ENCODE results near the gene CWC25. TPM values are rescaled to one million over a fixed set of nuclear protein-coding genes. Genes with fewer than 3 reads are reported as not detected.
"Not testable (repeated sequence)": the region's sequence is repeated elsewhere in the genome, so short reads cannot be mapped to it uniquely, and the experiment has no call there.

CWC25 gene
- total RNA-seq, 1 donor from 2014 or later: 30.4 TPM

DNA sequence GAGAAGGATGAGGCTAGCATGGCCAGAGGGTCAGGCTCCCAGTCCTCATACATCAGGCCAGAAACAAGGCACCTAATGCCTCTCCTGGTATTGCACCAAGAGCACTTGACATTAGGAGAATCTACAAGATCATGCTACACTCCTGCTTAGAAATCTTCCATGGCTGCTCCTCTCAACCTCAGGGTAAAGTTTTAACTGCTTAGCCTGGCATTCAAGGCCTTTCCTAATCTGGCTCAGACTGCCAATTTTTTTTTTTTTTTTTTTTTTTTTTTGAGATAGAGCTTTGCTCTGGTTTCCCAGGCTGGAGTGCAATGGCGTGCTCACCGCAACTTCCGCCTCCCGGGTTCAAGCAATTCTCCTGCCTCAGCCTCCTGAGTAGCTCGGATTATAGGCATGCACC, 34.0 kb downstream of the CWC25 start:
- Mint-ChIP-seq H3K27me3 (ENCODE audit: insufficient read depth) (no peaks in the 10 kb centered on the region), H3K36me3 (ENCODE audit: low read depth) (peaks cover 6% of the 10 kb centered on the region), H3K27ac (no peak overlapping the region), H3K9me3 (no peaks in the 10 kb centered on the region), H3K4me1 (ENCODE audit: low read depth) (peaks cover 12% of the 10 kb centered on the region), H3K4me3 (no peak overlapping the region)
- no peak for DNase-seq (ENCODE audit: low spot score)
- intact Hi-C loops (cut with micrococcal nuclease): no loop called here

DNA sequence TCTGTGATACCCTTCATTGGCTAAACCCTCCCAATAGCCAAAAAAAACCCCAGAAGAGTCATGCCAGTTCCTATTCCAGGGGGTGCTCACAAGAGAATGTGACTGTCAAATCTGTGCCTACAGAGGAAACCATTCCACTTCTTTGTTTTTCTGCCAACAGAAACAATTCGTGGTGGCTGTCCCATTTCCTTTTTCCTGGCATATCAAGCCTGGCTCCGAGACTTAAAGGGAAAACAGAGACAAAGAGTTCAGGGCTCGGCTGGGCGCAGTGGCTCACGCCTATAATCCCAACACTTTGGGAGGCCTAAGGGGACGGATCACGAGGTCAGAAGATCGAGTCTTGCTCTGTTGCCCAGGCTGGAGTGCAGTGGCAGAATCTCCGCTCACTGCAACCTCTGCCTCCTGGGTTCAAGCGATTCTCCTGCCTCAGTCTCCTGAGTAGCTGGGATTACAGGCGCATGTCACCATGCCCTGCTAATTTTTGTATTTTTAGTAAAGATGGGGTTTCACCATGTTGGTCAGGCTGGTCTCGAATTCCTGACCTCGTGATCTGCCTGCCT, 34.9 kb downstream of the CWC25 start:
- H3K27ac Mint-ChIP-seq; H3K9me3 Mint-ChIP-seq; H3K4me3 Mint-ChIP-seq; DNase-seq (ENCODE audit: low spot score); intact Hi-C loops (cut with micrococcal nuclease); H3K27me3 Mint-ChIP-seq (ENCODE audit: insufficient read depth): not testable (repeated sequence)
- Mint-ChIP-seq H3K4me1 (ENCODE audit: low read depth) (peaks cover 11% of the 10 kb centered on the region), H3K36me3 (ENCODE audit: low read depth) (peaks cover 12% of the 10 kb centered on the region)

DNA sequence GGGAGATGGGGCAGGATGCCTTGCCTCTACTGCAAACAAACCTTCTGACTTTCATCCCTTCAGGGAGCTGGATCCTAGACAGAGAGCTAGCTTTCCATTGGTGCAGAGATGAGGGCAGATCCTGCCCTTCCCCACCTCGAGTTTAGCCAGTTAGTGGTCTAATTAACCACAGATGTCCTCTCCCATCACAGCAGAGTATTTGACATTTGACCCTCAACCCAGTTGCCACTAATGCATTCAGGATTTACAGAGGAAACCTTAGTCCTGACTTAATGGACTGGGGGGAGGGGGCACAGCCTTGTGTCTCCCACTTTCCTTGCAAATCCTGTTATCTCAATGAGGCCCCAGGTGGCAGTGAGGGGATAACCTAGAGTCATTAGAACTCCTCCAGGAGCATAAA, 35.9 kb downstream of the CWC25 start:
- H3K9me3 Mint-ChIP-seq: no peaks in the 10 kb centered on the region
- H3K36me3 Mint-ChIP-seq (ENCODE audit: low read depth): peaks cover 18% of the 10 kb centered on the region
- DNase-seq (ENCODE audit: low spot score): no peak
- intact Hi-C loops (cut with micrococcal nuclease): no loop called here
- peaks cover 7% of the 10 kb centered on the region for H3K4me1 Mint-ChIP-seq (ENCODE audit: low read depth)
- H3K27me3 Mint-ChIP-seq (ENCODE audit: insufficient read depth): no peaks in the 10 kb centered on the region
- no peak overlapping the region for H3K27ac Mint-ChIP-seq
- no peak overlapping the region for H3K4me3 Mint-ChIP-seq

DNA sequence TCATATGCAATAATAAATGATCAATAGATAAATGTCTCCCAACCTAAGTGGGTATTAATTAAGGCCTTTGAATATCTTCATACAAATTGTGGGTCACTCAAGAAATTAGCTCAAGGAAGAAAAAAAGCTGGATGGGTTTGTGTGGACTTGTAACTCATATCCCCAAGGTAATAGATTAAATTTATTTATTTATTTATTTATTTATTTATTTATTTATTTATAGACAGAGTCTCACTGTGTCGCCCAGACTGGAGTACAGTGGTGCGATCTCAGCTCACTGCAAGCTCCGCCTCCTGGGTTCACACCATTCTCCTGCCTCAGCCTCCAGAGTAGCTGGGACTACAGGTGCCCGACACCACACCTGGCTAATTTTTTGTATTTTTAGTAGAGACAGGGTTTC, 37.1 kb downstream of the CWC25 start:
- H3K4me3 Mint-ChIP-seq; H3K27me3 Mint-ChIP-seq (ENCODE audit: insufficient read depth); H3K27ac Mint-ChIP-seq; DNase-seq (ENCODE audit: low spot score); H3K9me3 Mint-ChIP-seq; H3K4me1 Mint-ChIP-seq (ENCODE audit: low read depth); intact Hi-C loops (cut with micrococcal nuclease): not testable (repeated sequence)
- H3K36me3 Mint-ChIP-seq (ENCODE audit: low read depth): peaks cover 18% of the 10 kb centered on the region

DNA sequence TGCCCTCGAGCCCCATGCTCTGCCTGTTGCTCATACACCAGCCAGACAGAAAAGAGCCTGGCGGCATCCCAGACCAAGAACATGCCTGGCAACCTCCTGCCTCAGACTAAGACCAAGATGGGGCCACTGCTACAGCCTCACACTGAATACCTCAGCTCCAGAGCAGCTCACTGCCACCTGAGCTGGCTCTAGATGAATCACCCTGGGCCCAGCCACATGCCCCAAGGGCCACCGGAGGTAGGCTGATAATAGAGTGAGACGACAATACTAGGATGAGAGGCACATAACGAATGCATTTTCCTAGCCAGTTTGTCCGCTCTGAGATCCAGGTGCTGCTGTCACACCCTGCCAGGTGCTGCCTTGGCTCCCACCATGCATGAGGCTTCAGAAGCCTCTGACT, 38.7 kb downstream of the CWC25 start:
- Mint-ChIP-seq H3K9me3 (no peaks in the 10 kb centered on the region), H3K4me1 (ENCODE audit: low read depth) (no peaks in the 10 kb centered on the region), H3K27me3 (ENCODE audit: insufficient read depth) (no peaks in the 10 kb centered on the region), H3K4me3 (no peak overlapping the region), H3K27ac (no peak overlapping the region), H3K36me3 (ENCODE audit: low read depth) (peaks cover 18% of the 10 kb centered on the region)
- DNase-seq (ENCODE audit: low spot score): no peak
- intact Hi-C loops (cut with micrococcal nuclease): no loop called here

DNA sequence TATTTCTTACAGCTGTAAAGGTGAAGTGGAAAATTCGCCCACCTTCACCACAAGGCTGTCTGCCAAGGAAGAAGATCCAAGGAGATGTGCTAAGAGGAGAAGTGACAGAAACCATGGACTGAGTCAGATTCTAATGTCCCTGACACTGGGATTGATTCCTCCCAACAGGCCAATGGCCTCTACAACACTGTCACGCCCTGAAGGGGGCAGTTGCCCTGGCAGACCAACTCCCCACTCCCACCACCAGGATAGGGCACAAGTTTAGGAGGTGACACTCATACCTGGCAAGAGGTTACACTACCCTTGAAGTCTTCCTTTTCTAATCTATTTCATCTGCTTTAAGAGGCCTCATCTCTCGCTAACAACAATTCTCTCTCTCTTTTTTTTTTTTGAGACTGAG, 41.9 kb downstream of the CWC25 start:
- H3K4me1 Mint-ChIP-seq (ENCODE audit: low read depth): no peaks in the 10 kb centered on the region
- intact Hi-C loops (cut with micrococcal nuclease): no loop called here
- no peaks in the 10 kb centered on the region for H3K9me3 Mint-ChIP-seq
- no peak overlapping the region for H3K27ac Mint-ChIP-seq
- no peak overlapping the region for H3K4me3 Mint-ChIP-seq
- no peak for DNase-seq (ENCODE audit: low spot score)
- peaks cover 26% of the 10 kb centered on the region for H3K36me3 Mint-ChIP-seq (ENCODE audit: low read depth)
- H3K27me3 Mint-ChIP-seq (ENCODE audit: insufficient read depth): no peaks in the 10 kb centered on the region

DNA sequence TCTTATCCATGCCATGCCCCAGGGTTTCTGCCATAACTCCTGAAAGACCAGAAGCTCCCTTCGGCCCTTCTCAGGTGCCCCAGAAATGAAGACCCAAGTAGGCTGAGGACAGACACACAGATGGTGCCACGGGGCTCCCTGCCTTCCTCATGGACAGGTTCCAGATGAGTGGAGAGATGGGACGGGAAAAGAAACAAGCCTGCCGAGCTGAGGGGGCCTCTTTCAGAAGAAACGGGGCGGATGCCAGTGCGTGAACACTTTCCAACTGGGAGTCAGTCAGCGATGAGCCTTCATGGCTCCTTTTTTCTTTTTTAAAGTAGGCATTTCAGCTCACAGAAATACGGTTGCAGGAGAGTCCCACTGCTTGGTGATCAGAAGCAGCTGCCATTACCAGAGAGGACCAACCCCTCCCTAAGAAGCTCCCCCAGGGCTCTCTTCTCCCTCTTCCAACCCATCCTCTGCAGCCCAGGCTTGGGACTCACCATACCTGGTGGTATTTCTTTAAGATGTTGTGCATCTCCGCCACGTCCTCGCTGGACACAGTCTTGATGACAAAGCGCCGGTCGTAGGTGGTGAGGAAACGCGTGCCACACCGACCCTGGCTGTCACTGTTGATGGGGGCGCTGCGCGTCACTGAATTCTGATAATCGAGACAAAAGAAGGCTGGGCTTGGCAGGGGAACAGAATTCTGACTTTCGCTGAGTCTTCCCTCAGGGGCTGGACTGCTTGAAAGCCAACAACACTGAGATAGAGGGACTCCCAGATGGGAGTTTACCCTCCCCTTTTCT, 45.0 kb downstream of the CWC25 start:
- Mint-ChIP-seq H3K27ac (no peak overlapping the region), H3K9me3 (no peaks in the 10 kb centered on the region), H3K36me3 (ENCODE audit: low read depth) (peaks cover 28% of the 10 kb centered on the region), H3K27me3 (ENCODE audit: insufficient read depth) (no peaks in the 10 kb centered on the region), H3K4me3 (no peak overlapping the region), H3K4me1 (ENCODE audit: low read depth) (no peaks in the 10 kb centered on the region)
- no peak for DNase-seq (ENCODE audit: low spot score)
- intact Hi-C loops (cut with micrococcal nuclease): no loop called here

DNA sequence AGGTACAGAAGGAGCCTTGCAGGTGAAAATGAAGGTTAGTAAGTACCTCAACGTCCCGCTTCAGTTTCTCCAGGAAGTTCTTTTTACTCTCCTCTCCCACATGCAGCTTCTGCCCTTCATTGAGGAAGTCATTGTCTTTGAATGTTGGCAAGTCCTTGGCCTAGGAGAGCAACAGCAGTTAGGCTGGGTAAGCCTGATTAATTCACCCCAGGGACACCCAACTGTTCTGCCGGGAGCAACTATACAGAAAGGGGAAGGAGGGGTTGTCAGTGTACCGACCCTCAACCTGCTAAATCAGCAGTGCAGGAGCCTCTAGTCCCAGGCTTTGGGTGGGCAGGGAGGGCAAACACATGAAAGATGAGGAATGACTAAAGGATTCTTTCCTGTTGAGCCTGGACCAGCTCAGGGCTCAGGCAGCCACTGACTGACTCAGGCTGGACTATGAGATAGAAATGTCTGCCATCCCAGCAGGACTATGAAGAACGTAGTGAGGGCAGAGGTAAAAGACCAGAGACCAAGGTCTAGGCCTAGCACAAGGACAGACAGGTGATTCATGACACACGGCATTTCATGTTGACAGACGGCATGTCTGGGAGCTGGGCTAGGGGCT, 47.4 kb downstream of the CWC25 start:
- Mint-ChIP-seq H3K4me1 (ENCODE audit: low read depth) (no peaks in the 10 kb centered on the region), H3K9me3 (no peaks in the 10 kb centered on the region), H3K36me3 (ENCODE audit: low read depth) (peaks cover 25% of the 10 kb centered on the region), H3K27ac (no peak overlapping the region), H3K4me3 (no peak overlapping the region), H3K27me3 (ENCODE audit: insufficient read depth) (no peaks in the 10 kb centered on the region)
- intact Hi-C loops (cut with micrococcal nuclease): no loop called here
- DNase-seq (ENCODE audit: low spot score): no peak

DNA sequence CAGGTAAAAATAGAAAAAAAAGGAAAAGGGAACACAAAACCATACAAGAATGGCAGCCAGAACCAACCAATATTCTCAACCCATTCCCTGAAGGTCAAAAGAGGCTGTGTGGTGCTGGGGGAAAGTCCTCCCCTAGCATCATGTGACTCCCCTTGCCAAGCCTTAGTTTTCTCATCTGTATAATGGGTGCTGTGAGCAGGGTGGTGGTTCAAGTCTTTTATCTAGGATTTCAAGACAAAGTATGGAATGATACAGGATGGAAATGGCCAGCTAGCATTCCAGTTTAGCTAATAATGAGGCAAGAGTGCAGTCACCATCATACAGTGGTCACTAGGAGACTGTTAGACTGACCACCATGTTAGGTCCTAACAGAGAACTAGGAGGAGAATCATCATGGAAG, 51.9 kb downstream of the CWC25 start:
- H3K4me1 Mint-ChIP-seq (ENCODE audit: low read depth): no peaks in the 10 kb centered on the region
- no peaks in the 10 kb centered on the region for H3K27me3 Mint-ChIP-seq (ENCODE audit: insufficient read depth)
- DNase-seq (ENCODE audit: low spot score): no peak
- no peak overlapping the region for H3K27ac Mint-ChIP-seq
- H3K36me3 Mint-ChIP-seq (ENCODE audit: low read depth): peaks cover 46% of the 10 kb centered on the region
- no peaks in the 10 kb centered on the region for H3K9me3 Mint-ChIP-seq
- H3K4me3 Mint-ChIP-seq: no peak overlapping the region
- intact Hi-C loops (cut with micrococcal nuclease): no loop called here

DNA sequence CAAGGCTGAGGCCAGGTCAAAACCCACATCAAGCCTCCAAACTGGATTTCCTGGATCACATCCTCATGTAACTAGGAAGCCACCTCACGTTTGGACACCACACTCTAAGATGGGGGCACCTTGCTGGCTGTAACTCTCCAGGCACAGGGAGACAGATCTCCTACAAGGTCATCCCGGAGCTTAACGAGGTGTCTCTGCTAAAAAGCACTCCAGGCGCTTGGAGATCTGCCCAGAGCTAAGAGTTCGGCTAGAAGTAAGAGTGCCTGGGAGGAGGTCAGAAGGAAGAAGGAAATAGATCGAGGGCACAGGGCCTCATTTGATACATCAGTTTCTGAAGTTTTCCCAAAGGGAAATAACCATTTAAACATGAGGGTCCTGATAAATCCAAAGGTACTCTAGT, 56.7 kb downstream of the CWC25 start:
- Mint-ChIP-seq H3K4me3 (no peak overlapping the region), H3K27ac (no peak overlapping the region), H3K27me3 (ENCODE audit: insufficient read depth) (no peaks in the 10 kb centered on the region), H3K36me3 (ENCODE audit: low read depth) (peaks cover 69% of the 10 kb centered on the region), H3K4me1 (ENCODE audit: low read depth) (no peaks in the 10 kb centered on the region), H3K9me3 (no peaks in the 10 kb centered on the region)
- no peak for DNase-seq (ENCODE audit: low spot score)
- intact Hi-C loops (cut with micrococcal nuclease): no loop called here

DNA sequence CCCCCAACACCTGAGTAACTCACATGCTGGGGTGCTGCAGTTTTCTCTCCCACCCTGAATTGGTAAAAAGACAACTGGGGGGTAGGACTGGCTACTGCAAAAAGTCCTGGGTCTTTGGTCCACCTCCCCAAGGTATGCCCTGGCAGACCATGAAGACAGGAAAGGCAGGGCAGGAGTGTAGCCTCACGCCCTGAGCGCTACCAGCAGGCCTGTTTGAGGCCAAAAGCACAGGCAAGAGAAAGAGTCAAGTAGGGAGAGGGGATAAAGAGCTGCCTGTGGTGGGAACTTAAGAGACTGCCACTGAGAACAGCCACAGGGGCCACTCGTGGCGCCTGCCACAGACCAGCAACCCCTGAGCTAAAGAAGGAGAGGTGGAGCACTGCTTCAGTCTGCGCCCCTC, 58.8 kb downstream of the CWC25 start:
- DNase-seq (ENCODE audit: low spot score): no peak
- H3K36me3 Mint-ChIP-seq (ENCODE audit: low read depth): peaks cover 71% of the 10 kb centered on the region
- no peaks in the 10 kb centered on the region for H3K9me3 Mint-ChIP-seq
- H3K4me3 Mint-ChIP-seq: no peak overlapping the region
- H3K4me1 Mint-ChIP-seq (ENCODE audit: low read depth): peaks cover 13% of the 10 kb centered on the region
- no peaks in the 10 kb centered on the region for H3K27me3 Mint-ChIP-seq (ENCODE audit: insufficient read depth)
- intact Hi-C loops (cut with micrococcal nuclease): no loop called here
- no peak overlapping the region for H3K27ac Mint-ChIP-seq

DNA sequence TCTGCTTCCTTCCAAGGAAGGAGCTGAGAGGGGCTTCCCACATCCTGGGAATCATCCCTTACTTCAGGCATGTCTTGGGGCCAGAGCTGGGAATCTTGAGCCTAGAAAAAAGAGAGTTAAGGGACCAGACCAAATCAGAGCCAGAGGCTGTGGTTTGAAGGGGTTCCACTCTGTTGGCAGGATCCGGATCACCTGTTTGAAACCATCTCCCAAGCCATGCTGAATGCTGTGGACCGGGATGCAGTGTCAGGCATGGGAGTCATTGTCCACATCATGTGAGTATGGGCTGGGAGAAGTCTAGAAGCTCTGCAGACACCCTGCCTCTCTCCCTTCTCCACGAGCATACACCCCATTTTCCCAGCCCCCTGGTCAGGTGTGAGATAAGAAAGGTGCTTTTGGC, 62.9 kb downstream of the CWC25 start:
- H3K9me3 Mint-ChIP-seq: no peaks in the 10 kb centered on the region
- H3K4me3 Mint-ChIP-seq: no peak overlapping the region
- no peak overlapping the region for H3K27ac Mint-ChIP-seq

DNA sequence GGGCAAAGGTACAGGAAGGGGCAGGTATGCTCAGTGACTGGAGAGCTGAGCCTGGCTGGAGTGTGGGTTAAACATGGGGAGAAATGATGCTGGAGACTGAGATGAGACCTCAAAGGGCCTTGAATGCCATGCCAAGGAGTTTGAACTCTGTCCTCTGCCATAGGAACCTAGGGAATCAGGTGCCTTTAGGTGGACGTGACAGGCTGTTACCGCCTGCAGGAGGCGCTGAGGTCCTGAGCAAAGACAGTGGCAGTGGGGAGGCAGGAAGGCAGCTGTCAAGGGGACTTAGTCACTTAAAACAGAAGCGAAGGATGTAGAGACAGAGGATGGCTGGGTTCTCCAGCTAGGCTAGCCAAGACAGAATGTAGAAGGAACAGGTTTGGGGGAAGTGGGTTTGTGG, 63.5 kb downstream of the CWC25 start:
- no peak for DNase-seq (ENCODE audit: low spot score)
- H3K27me3 Mint-ChIP-seq (ENCODE audit: insufficient read depth): no peaks in the 10 kb centered on the region
- H3K36me3 Mint-ChIP-seq (ENCODE audit: low read depth): peaks cover 52% of the 10 kb centered on the region

More for the DNA sequence above, 62.9 kb downstream of the CWC25 start:
- H3K36me3 Mint-ChIP-seq (ENCODE audit: low read depth): peaks cover 59% of the 10 kb centered on the region
- H3K4me1 Mint-ChIP-seq (ENCODE audit: low read depth): peaks cover 20% of the 10 kb centered on the region
- intact Hi-C loops (cut with micrococcal nuclease): no loop called here
- no peak for DNase-seq (ENCODE audit: low spot score)
- no peaks in the 10 kb centered on the region for H3K27me3 Mint-ChIP-seq (ENCODE audit: insufficient read depth)

More for the DNA sequence above, 63.5 kb downstream of the CWC25 start:
- Mint-ChIP-seq H3K4me3 (no peak overlapping the region), H3K4me1 (ENCODE audit: low read depth) (peaks cover 20% of the 10 kb centered on the region), H3K9me3 (no peaks in the 10 kb centered on the region), H3K27ac (no peak overlapping the region)
- intact Hi-C loops (cut with micrococcal nuclease): no loop called here

Data from activated T-helper 1 cell treated with anti-CD3 and anti-CD28 coated beads, Interleukin-12 subunit alpha, Interleukin-12 subunit beta, Interleukin-2, Interleukin-4 antibody, amounts not matched to agents 30 ng/mL and 10 ng/mL and 1 ng/mL, durations not matched to agents 14 hours and 24 hours and 36 hours (primary cell).